Tibial artery (tissue), 4 donors: ENCODE measurements around the gene PKD2L1.

Experiments
- DNase-seq, 2 donors: peaks; one replicate each; pipeline ENCODE4 v3.0.0-alpha.2; 2019
- H3K27ac ChIP-seq, 2 donors: fragments of 200-600 bp; sonication (generic) in 1 of 2; 1 replicate in 1 of 2; 2 replicates in 1 of 2; pipeline ENCODE4 v1.5.1; 2018 to 2019; ENCODE audit warnings: mild to moderate bottlenecking in 1 of 2
- H3K27me3 ChIP-seq, 2 donors: fragments of 200-600 bp; sonication (generic) in 1 of 2; one replicate each; pipeline versions ENCODE4 v1.5.1 to v1.6.0; 2016 to 2019
- H3K36me3 ChIP-seq, 3 donors: fragments of 200-600 bp; sonication (generic) in 2 of 3; one replicate each; pipeline ENCODE4 v1.5.1; 2016 to 2019; ENCODE audit warnings: mild to moderate bottlenecking in 2 of 3
- H3K4me1 ChIP-seq, 4 donors: fragments of 200-600 bp; sonication (generic) in 2 of 4; 1 replicate in 3 of 4; 2 replicates in 1 of 4; pipeline ENCODE4 v1.5.1; 2016 to 2019
- H3K4me3 ChIP-seq, 2 donors: fragments of 200-600 bp; sonication (generic) in 1 of 2; 1 replicate in 1 of 2; 2 replicates in 1 of 2; pipeline ENCODE4 v1.5.1; 2018 to 2019; ENCODE audit warnings: mild to moderate bottlenecking in 2 of 2
- H3K9me3 ChIP-seq, 3 donors: fragments of 200-600 bp; sonication (generic) in 1 of 3; one replicate each; pipeline ENCODE4 v1.5.1; 2016 to 2019
- CTCF ChIP-seq, 2 experiments: fragments of 200-600 bp in 1 of 2; fragments of 450-650 bp in 1 of 2; IDR thresholded peaks; one replicate each; pipeline ENCODE4 v1.5.1; 2017 to 2019; ENCODE audit warnings: antibody characterized with exemption in 2 of 2, mild to moderate bottlenecking in 1 of 2, moderate library complexity in 1 of 2
- intact Hi-C: fragments of 100-400 bp; cut with DNase I; formaldehyde crosslinking; loops from one replicate; pipeline ENCODE4 v1.15.0; 2023; ENCODE audit warnings: low total_unique reads

The PKD2L1 gene

GRCh38 chr10:100333106-100333505 lies 3.1 kb upstream of the PKD2L1 start:
- Histone ChIP-seq H3K36me3 (no peaks in the 10 kb centered on the region), H3K4me1 (no peaks in the 10 kb centered on the region), H3K9me3 (no peaks in the 10 kb centered on the region), H3K4me3 (no peak overlapping the region), H3K27me3 (peaks cover 0 to 49% of the 10 kb centered on the region in 2 donors), H3K27ac (no peak overlapping the region)
- TF ChIP-seq CTCF (IDR thresholded peaks at IDR 0.05): no peak
- intact Hi-C loops: no loop called here
- DNase-seq: no peak

GRCh38 chr10:100328198-100328597 lies 1.8 kb downstream of the PKD2L1 start:
- Histone ChIP-seq H3K4me3 (no peak overlapping the region), H3K9me3 (no peaks in the 10 kb centered on the region), H3K27me3 (peaks cover 0 to 42% of the 10 kb centered on the region in 2 donors), H3K4me1 (no peaks in the 10 kb centered on the region), H3K27ac (no peak overlapping the region), H3K36me3 (no peaks in the 10 kb centered on the region)
- no peak for DNase-seq
- intact Hi-C loops: no loop called here
- no peak for TF ChIP-seq CTCF (IDR thresholded peaks at IDR 0.05)

GRCh38 chr10:100327718-100328009 lies 2.4 kb downstream of the PKD2L1 start:
- Histone ChIP-seq H3K36me3 (no peaks in the 10 kb centered on the region), H3K4me1 (no peaks in the 10 kb centered on the region), H3K9me3 (no peaks in the 10 kb centered on the region), H3K4me3 (no peak overlapping the region), H3K27ac (no peak overlapping the region), H3K27me3 (peaks cover 0 to 38% of the 10 kb centered on the region in 2 donors)
- no peak for DNase-seq
- no peak for TF ChIP-seq CTCF (IDR thresholded peaks at IDR 0.05)
- intact Hi-C loops: no loop called here

- no peaks in the 10 kb centered on the region for H3K36me3 ChIP-seq
- no peak for DNase-seq
- H3K4me1 ChIP-seq: no peaks in the 10 kb centered on the region
- no peak overlapping the region for H3K27ac ChIP-seq
- H3K4me3 ChIP-seq: no peak overlapping the region
- H3K27me3 ChIP-seq: peaks cover 0 to 38% of the 10 kb centered on the region in 2 donors
- no peak for TF ChIP-seq CTCF (IDR thresholded peaks at IDR 0.05)
- no peaks in the 10 kb centered on the region for H3K9me3 ChIP-seq
- intact Hi-C loops: no loop called here
These were observed 2.9 kb downstream of the PKD2L1 start for GRCh38 chr10:100327007-100327717.

- no peak for DNase-seq
- Histone ChIP-seq H3K4me3 (no peak overlapping the region), H3K27me3 (peaks cover 0 to 28% of the 10 kb centered on the region in 2 donors), H3K27ac (no peak overlapping the region), H3K9me3 (no peaks in the 10 kb centered on the region), H3K36me3 (no peaks in the 10 kb centered on the region), H3K4me1 (no peaks in the 10 kb centered on the region)
- TF ChIP-seq CTCF (IDR thresholded peaks at IDR 0.05): no peak
- intact Hi-C loops: no loop called here
These were observed 4.9 kb downstream of the PKD2L1 start for GRCh38 chr10:100325158-100325557.
